ENCODE results near the gene CHST6.
"Not testable (repeated sequence)": the region's sequence is repeated elsewhere in the genome, so short reads cannot be mapped to it uniquely, and the experiment has no call there.

The CHST6 gene

DNA sequence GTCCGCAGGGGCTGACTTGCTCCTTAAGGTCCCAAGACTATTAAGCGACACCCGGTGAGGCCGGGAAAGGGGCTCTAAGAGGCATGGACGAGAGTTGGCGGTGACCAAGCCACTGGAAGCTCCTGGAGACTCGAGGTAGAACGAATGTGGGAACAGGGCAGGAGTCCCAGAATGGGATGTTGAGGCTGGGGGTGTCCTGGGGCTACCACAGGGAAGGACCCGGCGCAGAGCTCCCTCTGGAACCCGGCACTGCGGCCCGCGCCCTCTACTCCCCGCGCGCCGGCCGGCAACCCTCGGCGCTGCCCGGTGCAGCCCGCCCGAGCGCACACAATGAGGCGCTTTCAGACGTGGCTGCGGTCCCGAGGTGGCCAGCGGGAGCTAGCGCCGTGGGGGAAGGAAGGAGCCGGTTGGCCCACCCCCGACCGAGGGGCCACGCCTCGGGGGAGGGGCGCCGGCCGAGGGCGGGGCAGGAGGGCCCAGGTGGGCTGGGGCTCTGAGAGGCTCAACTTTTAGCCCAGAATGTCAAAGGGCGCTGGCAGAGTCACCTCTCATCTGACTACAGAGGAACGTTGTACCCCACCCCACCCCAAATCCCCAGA, at the start of gene CHST6:
Gene CHST6, minus strand, starts transcription at position 366 of the 599 bp plus-strand sequence. CDS start 15,613 bp downstream, outside the sequence.
- DNase-seq, result no peak

DNA sequence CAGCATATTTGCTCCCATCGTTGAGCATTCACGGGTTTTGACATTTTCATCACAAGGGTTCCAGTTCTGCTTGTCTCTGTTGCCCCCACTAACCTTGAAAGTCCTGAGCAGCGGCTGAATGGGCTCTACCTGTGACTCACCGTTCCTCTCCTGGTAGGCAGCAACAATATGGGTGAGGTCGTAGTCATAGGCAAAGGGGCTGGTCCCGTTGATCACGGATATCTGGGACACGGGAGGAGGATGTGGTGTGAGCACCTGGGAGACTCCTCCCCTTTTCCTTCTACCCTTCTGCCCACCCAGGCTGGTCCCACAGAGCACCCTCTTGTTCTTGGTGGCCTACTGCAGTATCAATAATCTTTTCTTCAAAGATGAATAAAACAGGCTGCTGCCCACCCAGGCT, 47.2 kb upstream of the CHST6 start:
- not testable (repeated sequence) for DNase-seq

DNA sequence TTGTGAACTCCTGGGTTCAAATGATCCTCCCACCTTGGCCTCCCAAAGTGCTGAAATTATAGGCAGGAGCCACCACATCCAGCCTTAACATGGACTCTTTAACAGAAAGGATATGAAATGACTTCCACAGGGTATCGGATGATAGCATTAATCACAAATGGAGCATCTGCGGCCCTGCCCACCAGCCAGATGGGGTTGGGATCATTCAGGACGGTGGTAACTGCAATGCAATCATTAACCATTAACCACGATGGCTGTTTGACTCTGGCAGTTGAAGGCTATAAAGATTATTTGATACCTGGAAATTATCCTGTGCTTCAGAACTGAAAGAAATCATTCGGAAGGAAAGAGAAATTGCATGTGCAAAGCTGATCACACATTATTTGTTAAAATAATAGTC, 46.0 kb upstream of the CHST6 start:
- DNase-seq, result no peak

DNA sequence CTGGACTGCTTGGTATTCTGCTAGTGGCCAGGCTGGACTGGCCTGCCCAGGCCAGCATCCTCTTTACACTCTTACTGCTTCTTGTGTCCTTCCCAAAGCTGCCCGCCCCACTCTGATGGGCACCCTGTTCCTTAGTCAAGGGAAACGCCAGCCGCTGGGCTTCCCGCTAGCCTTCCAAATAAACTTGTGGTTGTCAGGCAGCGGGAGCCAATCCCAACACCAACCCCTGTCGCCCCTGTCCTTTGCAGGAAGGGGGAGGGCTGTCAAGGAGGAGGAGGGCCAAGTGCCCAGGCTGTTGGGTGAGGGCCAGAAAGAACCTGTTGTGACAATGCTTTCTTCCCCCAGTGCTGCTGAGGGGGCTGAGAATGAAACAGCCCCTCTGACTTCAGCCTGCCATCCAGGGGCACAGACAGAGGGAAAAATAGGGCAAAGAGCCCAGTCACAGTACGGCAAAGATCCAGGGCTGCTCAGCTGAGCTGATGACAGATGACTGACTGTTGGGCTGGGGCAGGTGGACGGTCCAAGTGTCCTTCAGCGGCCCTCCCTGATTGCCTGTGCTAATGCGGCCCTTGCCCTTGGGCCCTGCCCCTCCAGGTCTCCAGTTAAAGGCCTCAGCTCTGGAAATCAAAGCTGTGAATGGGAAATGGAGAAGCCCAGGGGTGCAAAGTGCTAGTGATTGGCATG, 43.8 kb upstream of the CHST6 start:
- DNase-seq, result not testable (repeated sequence)

DNA sequence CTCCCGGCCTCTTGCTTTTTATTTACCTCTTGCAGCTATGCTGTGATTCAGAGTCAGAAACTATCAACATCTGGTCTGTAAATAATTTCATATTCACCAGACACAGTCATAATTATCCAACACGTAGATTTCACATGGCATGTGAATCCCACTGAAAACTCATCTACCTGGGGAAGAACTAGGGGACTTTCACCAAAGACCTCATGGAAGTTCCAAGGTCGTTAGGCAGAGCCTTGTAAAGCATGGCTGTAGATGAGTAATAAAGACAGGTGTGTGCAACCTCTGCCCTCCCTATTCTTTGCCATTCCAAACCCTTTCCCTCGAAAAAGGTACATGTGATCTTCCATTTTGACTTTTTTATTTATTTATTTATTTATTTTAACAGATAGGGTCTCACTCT, 42.5 kb upstream of the CHST6 start:
- no peak for DNase-seq

DNA sequence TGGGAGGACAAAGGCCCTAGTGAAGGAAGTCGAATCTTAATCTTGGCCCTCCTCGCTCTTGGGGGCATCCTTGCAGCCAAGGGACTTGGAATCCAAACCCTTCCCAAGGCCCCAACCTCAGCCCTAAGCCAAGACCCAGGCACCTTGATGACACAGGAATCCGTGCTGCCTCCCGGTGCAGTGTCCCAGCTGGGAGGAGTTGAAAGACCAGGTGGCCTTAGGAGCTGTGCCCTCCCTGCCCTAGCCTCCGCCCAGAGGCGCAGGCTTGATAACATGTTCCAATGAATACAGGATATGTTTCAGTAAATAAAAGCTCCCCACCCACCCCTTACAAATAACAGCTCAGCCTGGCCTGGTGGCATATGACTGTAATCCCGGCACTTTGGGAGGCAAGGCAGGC, 40.7 kb upstream of the CHST6 start, which contains the start of gene CHST5:
Gene CHST5, minus strand, starts transcription at position 208 of the 400 bp plus-strand sequence. CDS start 5,724 bp downstream, outside the sequence.
- DNase-seq, result no peak

DNA sequence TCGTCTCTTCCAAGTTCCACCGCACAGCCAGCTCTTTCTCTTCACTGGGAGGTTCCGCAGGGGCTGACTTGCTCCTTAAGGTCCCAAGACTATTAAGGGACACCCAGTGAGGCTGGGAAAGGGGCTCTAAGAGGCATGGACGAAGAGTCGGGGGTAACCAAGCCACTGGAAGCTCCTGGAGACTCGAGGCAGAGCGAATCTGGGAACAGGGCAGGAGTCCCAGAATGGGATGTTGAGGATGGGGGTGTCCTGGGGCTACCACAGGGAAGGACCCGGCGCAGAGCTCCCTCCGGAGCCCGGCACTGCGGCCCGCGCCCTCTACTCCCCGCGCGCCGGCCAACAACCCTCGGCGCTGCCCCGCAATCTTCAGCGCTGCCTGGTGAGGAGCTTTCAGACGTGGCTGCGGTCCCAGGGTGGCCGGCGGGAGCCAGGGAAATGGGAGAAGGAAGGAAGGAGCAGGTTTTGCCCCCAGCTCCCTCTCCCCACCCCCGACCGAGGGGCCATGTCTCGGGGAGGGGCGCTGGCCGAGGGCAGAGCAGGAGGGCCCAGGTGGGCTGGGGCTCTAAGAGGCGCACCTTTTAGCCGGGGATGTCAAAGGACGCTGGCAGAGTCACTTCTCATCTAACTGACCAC, 40.1 kb upstream of the CHST6 start:
- no peak for DNase-seq

DNA sequence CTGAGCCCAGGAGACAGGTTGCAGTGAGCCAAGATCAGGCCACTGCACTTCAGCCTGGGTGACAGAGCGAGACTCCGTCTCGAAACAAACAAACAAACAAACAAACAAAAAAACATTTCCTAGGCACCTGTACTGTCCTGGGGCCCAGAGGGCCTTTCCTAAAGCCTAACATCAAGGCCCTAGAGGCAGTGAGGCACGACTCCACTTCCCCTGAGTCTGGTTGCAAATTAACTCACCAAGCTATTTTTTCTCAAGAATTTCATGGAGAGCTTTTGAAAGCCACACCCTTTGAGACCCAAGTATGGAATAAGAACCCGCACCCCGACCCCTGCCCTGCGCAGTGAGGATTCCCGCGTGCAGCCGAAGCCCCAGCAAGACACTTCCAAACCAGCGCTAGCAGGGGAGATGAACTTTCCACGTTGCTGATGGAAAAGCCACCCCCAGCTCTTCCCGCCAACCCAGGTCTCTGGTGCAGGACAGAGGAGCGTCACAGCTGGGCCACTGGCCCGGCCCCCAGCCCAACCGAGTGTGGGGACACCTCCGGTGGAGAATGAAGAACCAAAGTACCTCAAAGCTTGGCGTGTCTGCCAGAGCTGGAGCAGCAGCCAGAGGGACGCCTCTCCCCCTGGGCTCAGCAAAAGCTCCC, 39.4 kb upstream of the CHST6 start:
- DNase-seq, result no peak

DNA sequence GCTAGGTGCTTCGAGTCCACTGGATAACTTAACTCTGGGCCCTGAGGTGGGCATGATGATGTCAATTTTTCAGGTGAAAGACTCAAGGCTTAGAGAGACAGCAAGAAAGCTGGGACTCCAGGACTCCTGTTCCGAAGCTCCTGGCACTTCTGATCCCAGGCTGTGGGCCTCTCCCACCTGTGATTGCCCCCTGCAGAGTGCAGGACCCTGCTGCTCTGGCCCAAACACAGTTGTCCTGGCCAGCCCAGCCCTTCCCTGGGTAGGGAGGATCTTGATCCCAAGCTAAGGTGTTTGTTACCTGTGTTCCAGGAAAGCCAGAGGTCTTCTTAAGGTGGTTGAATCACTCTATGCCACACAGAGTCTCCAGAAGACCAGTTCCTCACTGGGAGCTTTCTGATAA, 37.5 kb upstream of the CHST6 start:
- DNase-seq, result no peak

DNA sequence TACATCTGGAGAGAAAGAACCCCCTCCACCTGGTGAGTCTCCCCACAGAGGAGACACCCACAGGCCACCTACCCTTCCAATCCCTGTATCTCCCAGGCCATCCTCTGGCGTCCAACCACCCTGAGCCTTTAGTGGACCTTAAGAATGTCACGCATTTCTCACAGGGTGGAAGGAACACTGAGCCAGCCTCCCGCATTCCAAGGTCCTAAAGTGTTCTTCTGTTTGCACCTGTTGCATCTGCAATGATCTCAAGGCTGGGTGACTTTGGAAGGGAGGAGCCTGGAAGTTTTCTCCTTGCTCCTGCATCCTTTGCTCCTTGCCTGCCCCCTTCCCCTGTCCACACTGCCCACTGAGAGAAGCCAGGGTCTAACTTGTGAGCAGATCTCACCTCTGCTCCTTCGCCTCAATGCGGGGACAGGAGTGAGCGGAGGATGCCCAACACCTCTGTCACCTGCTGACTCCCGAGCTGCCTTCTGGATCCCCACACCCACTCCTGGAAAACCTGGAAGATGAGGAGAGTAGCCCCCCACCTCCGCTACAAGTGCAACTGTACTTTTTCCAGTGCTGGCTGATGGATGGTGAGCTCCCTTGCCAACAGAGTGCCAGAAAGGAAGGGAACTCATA, 37.0 kb upstream of the CHST6 start:
- DNase-seq, result no peak

DNA sequence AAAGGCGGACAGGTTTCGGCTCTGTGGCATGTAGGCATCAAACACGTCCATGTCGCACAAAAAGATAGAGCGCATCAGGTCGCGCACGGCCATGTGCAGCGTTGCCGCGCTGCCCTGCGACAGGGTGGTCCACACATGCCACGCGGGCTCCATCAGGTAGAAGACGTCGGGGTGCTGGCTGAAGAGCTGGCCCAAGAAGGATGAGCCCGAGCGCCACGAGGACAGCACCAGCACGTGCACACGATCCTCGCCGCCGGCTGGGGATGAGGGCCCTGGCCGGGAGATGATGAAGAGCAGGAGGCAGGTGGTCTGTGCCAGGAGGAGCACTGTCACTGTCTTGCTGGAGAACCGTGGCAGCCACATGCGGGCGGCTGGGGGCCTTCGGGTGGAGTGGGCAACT, 34.7 kb upstream of the CHST6 start:
- DNase-seq, result no peak

DNA sequence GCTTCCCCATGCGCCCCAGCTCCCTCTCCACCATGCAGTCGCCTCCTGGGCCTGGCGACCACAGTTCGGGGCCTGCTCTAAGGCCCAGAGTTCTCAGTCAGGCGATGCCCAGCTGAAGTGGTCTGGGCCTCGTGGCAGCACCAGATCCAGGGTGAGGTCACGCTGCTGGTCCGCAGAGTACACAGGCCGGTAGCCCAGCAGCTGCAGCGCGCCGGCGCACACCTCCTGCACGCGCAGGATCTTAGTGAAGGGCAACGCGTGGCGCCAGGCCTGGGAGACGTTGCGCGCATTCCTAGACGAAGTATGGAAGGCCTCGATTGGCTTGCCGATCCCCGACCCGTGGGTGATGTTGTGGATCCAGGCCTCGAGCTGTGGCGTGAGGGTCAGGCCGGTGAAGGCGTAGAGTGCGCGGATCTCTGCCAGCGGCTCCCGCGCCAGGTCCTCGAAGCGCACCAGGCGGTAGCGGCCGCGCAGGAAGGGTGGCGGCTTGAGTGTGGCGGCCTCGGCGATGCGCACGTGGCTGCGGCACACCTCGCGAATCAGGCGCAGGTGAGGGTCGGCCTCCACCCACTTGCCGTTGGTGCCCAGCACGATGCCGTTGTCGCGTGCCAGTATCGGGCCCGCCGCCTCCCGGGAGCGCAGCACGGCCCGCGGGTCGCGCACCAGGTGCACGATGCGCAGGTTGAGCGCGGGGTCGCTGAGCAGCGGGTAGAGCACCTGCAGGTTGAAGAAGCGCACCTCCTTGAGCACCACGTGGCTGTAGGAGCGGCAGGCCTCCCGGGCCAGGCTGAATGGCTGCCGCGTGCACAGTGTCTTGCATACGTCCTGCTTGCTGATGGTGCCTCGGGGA, 34.0 kb upstream of the CHST6 start:
- no peak for DNase-seq

DNA sequence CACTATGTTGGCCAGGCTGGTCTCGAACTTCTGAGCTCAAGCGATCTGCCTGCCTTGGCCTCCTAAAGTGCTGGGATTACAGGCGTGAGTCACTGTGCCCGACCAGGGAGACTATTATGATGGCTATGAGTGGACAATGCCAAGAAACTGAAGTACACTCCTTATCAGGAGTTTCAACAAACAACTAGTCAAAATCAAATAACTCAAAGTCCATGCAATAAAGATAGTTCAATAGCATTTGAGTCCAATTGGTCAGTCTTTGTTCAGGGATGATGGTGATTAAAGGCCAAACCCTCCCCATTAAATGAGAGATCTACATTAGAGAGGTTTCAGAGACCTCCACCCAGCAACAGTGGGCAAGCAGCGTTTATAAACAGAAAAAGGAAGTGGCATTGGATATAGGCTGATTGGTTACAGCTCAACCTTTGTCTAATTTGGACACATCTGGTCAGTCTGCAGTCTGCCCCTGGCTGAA, 32.6 kb upstream of the CHST6 start:
- no peak for DNase-seq

DNA sequence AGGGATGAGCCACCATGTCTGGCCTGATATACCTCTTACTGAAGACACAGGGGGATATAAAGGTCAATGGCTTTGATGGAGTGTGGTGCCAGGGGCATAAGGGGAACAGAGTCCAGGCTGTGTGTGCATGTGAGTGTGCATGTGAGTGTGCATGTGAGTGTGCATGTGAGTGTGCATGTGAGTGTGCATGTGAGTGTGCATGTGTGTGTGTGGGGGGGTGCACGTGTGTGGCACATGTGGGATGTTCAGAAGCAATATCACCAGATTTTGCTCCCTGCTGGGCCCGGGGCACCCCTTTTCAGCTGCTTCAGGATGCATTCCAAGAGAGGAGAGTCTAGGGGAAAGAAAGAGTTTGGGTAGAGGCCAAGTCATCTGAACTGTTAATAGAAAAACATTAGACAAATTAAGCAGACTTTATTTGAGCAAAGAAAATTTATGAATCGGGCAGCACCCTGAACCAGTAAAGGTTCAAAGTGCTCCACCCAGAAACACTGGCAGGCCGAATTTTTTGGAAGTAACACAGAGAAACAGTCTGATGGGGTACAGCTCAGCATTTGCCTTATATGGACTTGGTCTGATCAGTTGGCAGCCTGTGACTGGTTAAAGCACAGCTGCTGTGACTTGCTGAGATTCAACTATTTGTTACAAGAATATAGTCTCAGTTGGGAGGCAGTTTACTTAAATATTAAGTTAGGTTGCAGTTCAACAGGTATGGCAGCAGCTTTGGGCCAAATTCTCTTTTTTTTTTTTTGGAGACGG, 31.0 kb upstream of the CHST6 start:
- DNase-seq, result no peak

DNA sequence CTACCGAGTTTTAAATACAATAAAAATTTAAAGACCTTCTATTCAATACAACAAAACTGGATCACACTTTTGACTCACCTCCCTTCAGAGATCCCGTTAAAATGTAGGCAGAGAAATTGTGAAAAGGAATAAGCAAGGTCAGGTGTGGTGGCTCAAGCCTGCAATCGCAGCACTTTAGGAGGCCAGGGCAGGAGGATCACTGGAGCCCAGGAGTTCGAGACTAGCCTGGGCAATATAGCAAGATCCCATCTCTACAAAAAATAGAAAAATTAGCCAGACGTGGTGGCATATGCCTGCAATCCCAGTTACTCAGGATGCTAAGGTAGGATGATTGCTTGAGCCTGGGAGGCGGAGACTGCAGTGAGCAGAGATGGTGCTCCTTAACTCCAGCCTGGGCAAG, 23.9 kb upstream of the CHST6 start:
- no peak for DNase-seq

DNA sequence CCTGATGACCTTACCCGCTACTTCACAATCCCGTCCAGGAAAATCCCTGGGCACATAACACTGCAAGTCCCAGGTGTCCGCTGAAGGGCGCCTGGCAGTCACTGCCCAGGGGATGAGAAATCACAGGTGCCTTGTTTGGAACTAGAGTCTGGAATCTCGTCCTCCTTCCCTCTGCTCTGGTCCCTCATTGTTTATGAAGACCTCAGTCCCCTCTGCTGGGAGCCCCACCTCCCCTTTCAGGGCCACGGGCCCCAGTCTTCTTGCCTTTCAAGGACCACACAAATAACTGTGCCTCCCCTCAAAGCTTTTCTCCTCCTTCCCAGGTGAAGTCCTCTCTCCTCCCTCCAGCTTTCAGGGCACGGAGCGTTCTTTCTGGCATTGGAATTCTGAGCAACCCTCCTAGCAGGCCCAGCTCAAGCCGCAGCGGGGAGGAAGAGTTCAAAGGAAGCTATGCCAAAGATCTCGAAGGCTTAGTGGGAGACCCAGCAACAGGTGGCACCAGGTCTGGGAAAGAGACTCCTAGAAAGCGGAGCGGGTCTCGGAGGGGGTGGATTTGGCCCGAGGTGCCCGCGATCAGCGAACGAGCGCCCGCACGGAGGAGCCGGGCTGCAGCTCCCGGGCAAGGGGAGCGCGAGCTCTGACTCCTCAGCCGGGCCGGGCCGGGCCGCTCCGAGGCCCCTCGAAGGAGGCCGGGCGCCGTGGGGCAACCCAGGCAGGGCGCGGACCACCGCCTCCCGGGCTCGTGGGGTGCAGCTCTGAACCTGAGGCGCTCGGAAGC, 21.1 kb upstream of the CHST6 start:
- peak; percentile 84 for DNase-seq

DNA sequence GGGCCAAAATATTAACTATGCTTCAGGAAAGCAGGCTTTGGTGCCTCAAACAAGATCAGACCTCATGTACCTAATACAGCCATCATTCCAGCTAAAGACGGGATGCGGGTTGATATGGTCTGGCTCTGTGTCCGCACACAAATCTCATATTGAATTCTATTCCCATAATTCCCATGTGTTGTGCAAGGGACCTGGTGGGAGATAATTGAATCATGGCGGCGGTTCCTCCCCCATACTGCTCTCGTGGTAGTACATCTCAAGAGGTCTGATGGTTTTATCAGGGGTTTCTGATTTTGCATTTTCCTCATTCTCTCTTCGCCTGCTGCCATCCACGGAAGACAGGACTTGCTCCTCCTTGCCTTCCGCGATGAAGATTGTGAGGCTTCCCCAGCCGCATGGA, 19.1 kb upstream of the CHST6 start:
- no peak for DNase-seq

DNA sequence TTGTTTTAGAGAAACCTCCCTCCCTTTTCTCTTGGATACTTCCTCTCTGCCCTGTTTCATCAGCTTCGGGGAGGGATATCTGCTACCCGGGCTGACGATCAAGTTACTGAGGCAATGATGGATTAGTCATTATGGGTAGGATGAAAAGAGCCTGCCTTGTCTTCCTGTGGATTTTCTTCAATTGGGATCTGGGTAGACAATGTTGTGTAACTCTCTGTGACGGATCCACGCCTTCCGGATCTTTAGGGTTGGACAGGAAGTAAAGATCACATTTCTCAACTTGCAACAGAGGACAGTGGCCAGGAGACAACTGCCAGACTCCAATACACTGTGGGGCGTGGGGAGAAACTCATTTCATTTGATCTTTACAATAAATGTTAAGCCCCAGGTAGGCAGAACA, 11.3 kb upstream of the CHST6 start:
- no peak for DNase-seq

DNA sequence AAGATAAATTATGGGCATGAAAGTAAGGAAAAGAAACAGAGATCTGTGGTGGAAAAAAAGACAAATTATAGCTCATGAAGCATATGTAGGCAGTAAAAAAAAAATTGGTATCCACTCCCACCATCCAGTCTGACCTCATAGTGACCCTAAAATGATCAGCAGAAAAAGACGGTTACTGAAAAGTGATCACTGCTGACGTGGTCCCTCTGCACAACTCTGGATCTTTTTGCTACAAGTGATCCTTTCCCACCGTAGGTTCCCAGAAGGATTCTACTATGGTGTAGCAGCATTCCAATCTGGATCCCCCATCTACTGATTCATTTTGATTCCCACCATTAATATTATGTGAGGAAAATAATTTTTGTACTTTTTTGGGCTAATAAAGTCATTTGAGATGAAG, 10.9 kb upstream of the CHST6 start:
- DNase-seq, result no peak

DNA sequence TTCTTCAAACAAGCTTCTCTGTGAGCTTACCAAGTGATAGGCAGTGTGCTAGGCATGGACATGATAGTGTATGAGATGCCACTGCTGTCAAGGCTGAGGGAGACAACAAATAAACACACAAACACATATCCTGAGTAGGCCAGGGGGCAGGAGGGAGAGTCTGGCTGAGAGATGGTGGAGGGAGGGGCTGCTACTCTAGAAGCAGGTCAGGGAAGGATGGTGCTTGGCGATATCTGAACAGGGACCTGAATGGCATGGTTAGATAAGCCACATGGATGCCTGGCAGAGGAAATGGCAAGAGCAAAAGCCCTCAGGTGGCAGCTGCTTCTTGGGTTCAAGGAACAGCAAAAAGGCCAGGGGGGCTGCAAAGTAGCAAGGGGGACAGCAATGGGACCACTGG, 8.6 kb upstream of the CHST6 start:
- no peak for DNase-seq

Data from eye (tissue), 1 donor.